K562 (cell line): ENCODE results near the gene MROH8. TPM values are rescaled to one million over a fixed set of nuclear protein-coding genes. Genes with fewer than 3 reads are reported as not detected.

Experiments
- ATAC-seq: fragments of 200-7000 bp; cut with Tn5 transposase; 3 replicates; pipeline ENCODE4 v1.9.1; 2020; ENCODE audit warnings: moderate library complexity
- BruUV-seq: library from RNA; stranded (reverse); fragments of 400-500 nt; replicated peaks from 2 replicates; lab custom pipeline; 2021; lab: Mats Ljungman, UMichigan
- CTCF ChIA-PET: fragments of 300-600 bp; formaldehyde crosslinking; extraction: SDS; loops from one replicate; lab custom pipeline; 2021; ENCODE audit warnings: low intra/inter-chr PET ratio; lab: Yijun Ruan, JAX
- POLR2A ChIA-PET: fragments of 300-600, 350-650 bp; sonication (Branson Sonifier 250); formaldehyde crosslinking; extraction: SDS; loops from one replicate; lab custom pipeline; 2021; ENCODE audit warnings: antibody characterized with exemption, inconsistent platforms; lab: Yijun Ruan, JAX
- DNase-seq, 4 experiments: peaks; one replicate each; pipeline versions ENCODE4 v3.0.0 to v3.0.0-alpha.2; 2011 to 2018; ENCODE audit warnings: low spot score in 3 of 4, mixed read lengths in 3 of 4; ENCODE audit errors: extremely low read depth in 1 of 4
- FAIRE-seq: peaks from 2 replicates; lab custom pipeline; 2011; peaks lifted over from hg19 to GRCh38; lab: Jason Lieb, UNC
- H2AFZ ChIP-seq: 2 replicates; pipeline ENCODE4 v1.6.0; 2011; ENCODE audit warnings: low read depth, low read length, control low read depth, inconsistent platforms
- H3K27ac ChIP-seq: fragments of 200-600 bp; 3 replicates; pipeline ENCODE4 v1.8.0; 2011; ENCODE audit warnings: low read depth, mild to moderate bottlenecking, control low read depth, inconsistent platforms, low read length, moderate library complexity, mixed read lengths; ENCODE audit errors: extremely low read depth
- H3K27me3 ChIP-seq, 2 experiments: fragments of 300-600 bp in 1 of 2; 2 replicates in 1 of 2; 3 replicates in 1 of 2; pipeline versions ENCODE4 v1.6.0 to v1.8.0; 2011; ENCODE audit warnings: inconsistent platforms in 2 of 2, low read length in 2 of 2, mild to moderate bottlenecking in 1 of 2, mixed read lengths in 1 of 2, moderate library complexity in 1 of 2; ENCODE audit not compliant: control insufficient read depth in 2 of 2, insufficient read depth in 2 of 2
- H3K36me3 ChIP-seq: fragments of 300-600 bp; 3 replicates; pipeline ENCODE4 v1.8.0; 2011; ENCODE audit warnings: mild to moderate bottlenecking, low read length, inconsistent platforms; ENCODE audit not compliant: control insufficient read depth, insufficient read depth
- H3K4me1 ChIP-seq, 2 experiments: fragments of 200-600 bp in 1 of 2; replicated peaks in 1 of 2; 2 replicates in 1 of 2; 3 replicates in 1 of 2; pipeline versions ENCODE4 v1.5.1 to v1.8.0; 2011; ENCODE audit warnings: inconsistent platforms in 2 of 2, low read length in 2 of 2, mild to moderate bottlenecking in 1 of 2, mixed read lengths in 1 of 2, moderate library complexity in 1 of 2; ENCODE audit not compliant: control insufficient read depth in 2 of 2, insufficient read depth in 2 of 2
- H3K4me2 ChIP-seq: 2 replicates; pipeline ENCODE4 v1.6.1; 2011; ENCODE audit warnings: low read length, control low read depth, inconsistent platforms, mixed read lengths; ENCODE audit not compliant: insufficient read depth
- H3K4me3 ChIP-seq: fragments of 200-600 bp; sonication (generic), shearing (Covaris generic); 2 replicates; pipeline ENCODE4 v1.5.1; 2016; ENCODE audit warnings: control low read depth, inconsistent platforms
- H3K79me2 ChIP-seq: fragments of 200-600 bp; 3 replicates; pipeline ENCODE4 v1.8.0; 2011; ENCODE audit warnings: low read length, inconsistent platforms; ENCODE audit not compliant: control insufficient read depth, insufficient read depth
- H3K9ac ChIP-seq, 2 experiments: 2 replicates each; pipeline versions ENCODE4 v1.6.0 to v1.6.1; 2011; ENCODE audit warnings: low read depth in 2 of 2, low read length in 2 of 2, control low read depth in 1 of 2, inconsistent platforms in 1 of 2, mild to moderate bottlenecking in 1 of 2, mixed read lengths in 1 of 2; ENCODE audit not compliant: insufficient read depth in 1 of 2
- H3K9me1 ChIP-seq: one replicate; pipeline ENCODE4 v1.6.0; 2011; ENCODE audit warnings: inconsistent platforms, mild to moderate bottlenecking, low read length, moderate library complexity; ENCODE audit not compliant: control insufficient read depth, insufficient read depth
- H3K9me3 ChIP-seq: replicated peaks from 2 replicates; pipeline ENCODE4 v1.5.1; 2011; ENCODE audit warnings: low read depth, low read length, inconsistent platforms; ENCODE audit not compliant: control insufficient read depth, insufficient read depth
- H4K20me1 ChIP-seq: replicated peaks from 2 replicates; pipeline ENCODE4 v1.6.1; 2011; ENCODE audit warnings: low read length, inconsistent platforms, mixed read lengths; ENCODE audit not compliant: control insufficient read depth, insufficient read depth
- ARNT ChIP-seq, 2 experiments: fragments of 450-650 bp; IDR thresholded peaks; 2 replicates each; pipeline ENCODE4 v1.6.1; 2016; ENCODE audit warnings: mild to moderate bottlenecking in 1 of 2
- ATF7 ChIP-seq: fragments of 450-650 bp; IDR thresholded peaks from 2 replicates; pipeline ENCODE4 v1.7.1; 2014; ENCODE audit warnings: mild to moderate bottlenecking, moderate library complexity
- BRCA1 ChIP-seq, 2 experiments: fragments of 450-650 bp in 1 of 2; sonication (generic) in 1 of 2; formaldehyde crosslinking in 1 of 2; IDR thresholded peaks; 2 replicates each; pipeline versions ENCODE4 v1.5.0 to v1.6.1; 2017 to 2020; ENCODE audit warnings: mild to moderate bottlenecking in 1 of 2, missing genetic modification reagents in 1 of 2
- CXXC5 ChIP-seq: fragments of 250-450 bp; sonication (Bioruptor Pico); IDR thresholded peaks from 2 replicates; pipeline ENCODE4 v1.8.0; 2022; ENCODE audit warnings: inconsistent platforms, mild to moderate bottlenecking, moderate library complexity
- EP400 ChIP-seq: fragments of 450-650 bp; IDR thresholded peaks from 2 replicates; pipeline ENCODE4 v1.6.1; 2017; ENCODE audit warnings: antibody characterized with exemption, mild to moderate bottlenecking, moderate library complexity
- FOXK2 ChIP-seq, 2 experiments: fragments of 450-650 bp; IDR thresholded peaks in 1 of 2; conservative IDR thresholded peaks in 1 of 2; 2 replicates each; pipeline ENCODE4 v1.6.1; 2016; ENCODE audit warnings: low read depth in 2 of 2, mild to moderate bottlenecking in 1 of 2
- MCM3 ChIP-seq: fragments of 450-650 bp; IDR thresholded peaks from 2 replicates; pipeline ENCODE4 v1.6.1; 2016
- MIER1 ChIP-seq: fragments of 450-650 bp; IDR thresholded peaks from 2 replicates; pipeline ENCODE4 v1.6.1; 2016; ENCODE audit warnings: antibody characterized with exemption, mild to moderate bottlenecking, low read depth
- MYNN ChIP-seq, 2 experiments: sonication (generic); formaldehyde crosslinking in 1 of 2; IDR thresholded peaks; 2 replicates each; pipeline versions ENCODE4 v1.5.0 to v1.6.1; 2016 to 2020; ENCODE audit warnings: antibody characterized with exemption in 1 of 2, missing genetic modification reagents in 1 of 2
- RUNX1 ChIP-seq: sonication (generic); IDR thresholded peaks from 2 replicates; pipeline ENCODE4 v1.6.1; 2016; ENCODE audit warnings: antibody characterized with exemption, low read depth
- SNRNP70 ChIP-seq: fragments of 200-400 bp; formaldehyde crosslinking; optimal IDR thresholded peaks from 2 replicates; pipeline ENCODE3; 2017; ENCODE audit warnings: low read depth, low read length
- TBP ChIP-seq: optimal IDR thresholded peaks from 2 replicates; pipeline ENCODE3; 2011; ENCODE audit warnings: low read depth, low read length, improper control_type of control experiment
- ZNF143 ChIP-seq: sonication (generic); formaldehyde crosslinking; IDR thresholded peaks from 2 replicates; pipeline ENCODE4 v1.9.0; 2022; ENCODE audit warnings: mild to moderate bottlenecking, missing genetic modification reagents
- ZNF707 ChIP-seq: fragments of 250-450 bp; sonication (Bioruptor Pico); conservative IDR thresholded peaks from 2 replicates; pipeline ENCODE4 v1.8.0; 2022; ENCODE audit warnings: inconsistent platforms, mild to moderate bottlenecking, moderate library complexity
- WGBS: fragments of 100-300 bp; shearing (Covaris generic); methylation state at CpG from one replicate; pipeline ENCODE4 v1.1.6; 2016; ENCODE audit warnings: low coverage, mixed read lengths; ENCODE audit not compliant: insufficient coverage; ENCODE audit errors: missing lambda C conversion rate; 5-methylcytosine and 5-hydroxymethylcytosine counted together
- in situ Hi-C: fragments of 300-500 bp; cut with MboI; formaldehyde crosslinking; loops from 4 replicates; pipeline ENCODE4 v1.15.0; 2018; ENCODE audit warnings: inconsistent platforms, mixed read lengths
- intact Hi-C: fragments of 100-400 bp; cut with micrococcal nuclease; formaldehyde crosslinking; loops from 2 replicates; pipeline ENCODE4 v1.14.2; 2022
- polyA plus RNA-seq, 8 experiments: library from polyadenylated mRNA; depleted of rRNA in 4 of 8; stranded (reverse) in 5 of 8; unstranded in 3 of 8; fragments of >200 nt; fragmentation: Nextera tagmentation in 2 of 8; fragmentation: Illumina TruSeq in 1 of 8; extraction: Ambion mirVana in 2 of 8; extraction: Trizol in 1 of 8; gene quantifications; 2 replicates each; pipeline versions ENCODE4 v1.2.1 to v1.2.3, GENCODE V29; 2011 to 2014; ENCODE audit warnings: inconsistent platforms in 1 of 8, missing spikeins in 1 of 8
- total RNA-seq, 7 experiments: library from RNA; depleted of rRNA in 6 of 7; stranded (reverse); fragments of >200 nt in 6 of 7; fragmentation: Illumina TruSeq in 2 of 7; extraction: Trizol in 2 of 7; gene quantifications; 2 replicates each; pipeline versions ENCODE4 v1.2.1 to v1.2.3, GENCODE V29; 2011 to 2021; ENCODE audit warnings: low replicate concordance in 1 of 7
- TF ChIP-seq, protein P1 (sequence below): fragments of 450-650 bp; formaldehyde crosslinking; IDR thresholded peaks from 2 replicates; pipeline ENCODE4 v1.4.0; 2020; ENCODE audit warnings: mild to moderate bottlenecking, moderate library complexity

MROH8 gene
- total and polyA plus RNA-seq, 9 of the 15 experiments (the other 6 are each of a cell fraction or from before 2014, with no cell fraction given): 0.21 to 1.5 (median 0.78) TPM

DNA sequence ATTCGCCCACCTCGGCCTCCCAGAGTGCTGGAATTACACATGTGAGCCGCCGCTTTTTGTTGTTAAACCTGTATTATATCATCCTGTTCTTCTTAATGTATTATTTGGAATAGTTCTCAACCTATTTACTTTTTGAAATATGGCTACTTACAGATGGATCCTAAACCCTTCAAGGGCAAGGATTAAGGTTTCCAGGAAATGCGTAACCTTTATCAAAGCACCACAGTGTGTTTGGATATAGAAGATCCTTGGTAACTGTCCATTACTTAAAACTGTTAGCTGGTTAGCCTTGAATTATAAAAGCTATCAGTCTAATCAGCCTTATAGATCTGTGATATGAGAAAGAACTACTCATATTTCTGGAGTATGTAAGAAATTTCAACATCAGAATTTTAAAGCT, 12.5 kb downstream of the MROH8 start:
- FAIRE-seq: no peak
- intact Hi-C loops: no loop called here
- no peak for ATAC-seq
- H3K9me1 ChIP-seq: no peaks in the 10 kb centered on the region
- no peak overlapping the region for H3K27ac ChIP-seq
- H2AFZ ChIP-seq: peak overlapping the region; percentile 27; the same call in 1 of the 2 replicates
- no peaks in the 10 kb centered on the region for H3K9me3 ChIP-seq
- peaks cover 10 to 24% of the 10 kb centered on the region in 2 experiments; a peak in 3 of 5 replicates for H3K4me1 ChIP-seq
- ChIA-PET CTCF (no interaction called here), POLR2A (interaction anchor here (0.6 to 6.9 kb wide), 2 partner anchors 10 to 131 kb away, joined by 3 to 54 read pairs; partner anchors contain the start of genes MROH8 and RPN2)
- no peaks in the 10 kb centered on the region for H4K20me1 ChIP-seq
- in situ Hi-C loops: no loop called here
- peak overlapping the region; percentile 17 to 64; a peak in 2 of 4 replicates for H3K9ac ChIP-seq
- DNase-seq: peak in 1 of 4 experiments; percentile 37
- no peaks in the 10 kb centered on the region for H3K27me3 ChIP-seq
- H3K36me3 ChIP-seq: no peaks in the 10 kb centered on the region
- WGBS: 7% methylated on average over 5 of the region's 5 CpGs
- H3K4me2 ChIP-seq: peak overlapping the region; percentile 30; the same call in 1 of the 2 replicates
- no peak overlapping the region for H3K4me3 ChIP-seq
- H3K79me2 ChIP-seq: no peaks in the 10 kb centered on the region
- no TSS peak for BruUV-seq
- TF ChIP-seq CXXC5 (CRISPR knock-in tag) (peak; percentile 53), ZNF143 (CRISPR knock-in tag) (no peak), FOXK2 (conservative IDR thresholded peaks at IDR 0.05 in 1 of 2, IDR thresholded peaks at IDR 0.05 in 1 of 2; ENCODE audit: low read depth in 2 of 2) (no peak), EP400 (0 out of 2 replicates have a peak, but pooled peaks have one; percentile 8), ATF7 (no peak), MIER1 (no peak), RUNX1 (no peak), MCM3 (no peak), SNRNP70 (no peak), ARNT (IDR thresholded peaks at IDR 0.05) (no peak), ZNF707 (no peak), MYNN (IDR thresholded peaks at IDR 0.05) (no peak), MYNN (CRISPR knock-in tag; IDR thresholded peaks at IDR 0.05) (no peak), TBP (no peak), BRCA1 (IDR thresholded peaks at IDR 0.05) (no peak), BRCA1 (CRISPR knock-in tag; IDR thresholded peaks at IDR 0.05) (no peak)
- TF ChIP-seq, protein P1, sequence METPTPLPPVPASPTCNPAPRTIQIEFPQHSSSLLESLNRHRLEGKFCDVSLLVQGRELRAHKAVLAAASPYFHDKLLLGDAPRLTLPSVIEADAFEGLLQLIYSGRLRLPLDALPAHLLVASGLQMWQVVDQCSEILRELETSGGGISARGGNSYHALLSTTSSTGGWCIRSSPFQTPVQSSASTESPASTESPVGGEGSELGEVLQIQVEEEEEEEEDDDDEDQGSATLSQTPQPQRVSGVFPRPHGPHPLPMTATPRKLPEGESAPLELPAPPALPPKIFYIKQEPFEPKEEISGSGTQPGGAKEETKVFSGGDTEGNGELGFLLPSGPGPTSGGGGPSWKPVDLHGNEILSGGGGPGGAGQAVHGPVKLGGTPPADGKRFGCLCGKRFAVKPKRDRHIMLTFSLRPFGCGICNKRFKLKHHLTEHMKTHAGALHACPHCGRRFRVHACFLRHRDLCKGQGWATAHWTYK: no peak
